RCC 7860 (cell line): ENCODE results near the gene EXOC4.
"Not testable (repeated sequence)": the region's sequence is repeated elsewhere in the genome, so short reads cannot be mapped to it uniquely, and the experiment has no call there.

ENCODE experiments used
- DNase-seq: peaks from one replicate; pipeline ENCODE4 v3.0.0-alpha.2; 2015; ENCODE audit warnings: low spot score
- FAIRE-seq: peaks from 2 replicates; lab custom pipeline; 2012; peaks lifted over from hg19 to GRCh38; lab: Jason Lieb, UNC

Gene EXOC4

GRCh38 chr7:133983685-133984419, 731.0 kb downstream of the EXOC4 start:
- FAIRE-seq = no peak
- DNase-seq = no peak

GRCh38 chr7:133985300-133985699, 732.4 kb downstream of the EXOC4 start:
- DNase-seq = no peak
- no peak for FAIRE-seq

- DNase-seq = no peak
- FAIRE-seq = no peak
Observed at GRCh38 chr7:133987582-133987981, 734.7 kb downstream of the EXOC4 start.

- no peak for FAIRE-seq
- DNase-seq = no peak
Observed at GRCh38 chr7:133993547-133993946, 740.7 kb downstream of the EXOC4 start.

GRCh38 chr7:133994100-133994499, 741.2 kb downstream of the EXOC4 start:
- DNase-seq, FAIRE-seq: not testable (repeated sequence)

GRCh38 chr7:133997463-133997862, 744.6 kb downstream of the EXOC4 start:
- DNase-seq = no peak
- no peak for FAIRE-seq

- DNase-seq (no peak), FAIRE-seq (no peak)
Observed at GRCh38 chr7:133999178-133999577, 746.3 kb downstream of the EXOC4 start.

- no peak for DNase-seq
- no peak for FAIRE-seq
Observed at GRCh38 chr7:134004829-134005505, 752.1 kb downstream of the EXOC4 start.

- DNase-seq = no peak
- no peak for FAIRE-seq
Observed at GRCh38 chr7:134009314-134010110, 756.6 kb downstream of the EXOC4 start.

- FAIRE-seq = no peak
- no peak for DNase-seq
Observed at GRCh38 chr7:134013249-134013648, 760.4 kb downstream of the EXOC4 start.

- no peak for FAIRE-seq
- no peak for DNase-seq
Observed at GRCh38 chr7:134014935-134015334, 762.1 kb downstream of the EXOC4 start.

GRCh38 chr7:134016223-134016941, 763.5 kb downstream of the EXOC4 start:
- DNase-seq (peak; percentile 18), FAIRE-seq (no peak)

- DNase-seq = no peak
- FAIRE-seq = no peak
Observed at GRCh38 chr7:134016942-134017303, 764.0 kb downstream of the EXOC4 start.

GRCh38 chr7:134018306-134018705, 765.4 kb downstream of the EXOC4 start:
- no peak for DNase-seq

GRCh38 chr7:134019251-134019650, 766.4 kb downstream of the EXOC4 start:
- DNase-seq (no peak), FAIRE-seq (no peak)

More at GRCh38 chr7:134018306-134018705, 765.4 kb downstream of the EXOC4 start:
- FAIRE-seq = no peak

- DNase-seq (no peak), FAIRE-seq (no peak)
Observed at GRCh38 chr7:134021836-134022235, 769.0 kb downstream of the EXOC4 start.

- DNase-seq = no peak
- FAIRE-seq = no peak
Observed at GRCh38 chr7:134022286-134022911, 769.5 kb downstream of the EXOC4 start.

GRCh38 chr7:134024739-134025138, 771.9 kb downstream of the EXOC4 start:
- FAIRE-seq (no peak), DNase-seq (no peak)

GRCh38 chr7:134028853-134029252, 776.0 kb downstream of the EXOC4 start:
- FAIRE-seq = no peak
- no peak for DNase-seq

- FAIRE-seq (no peak), DNase-seq (no peak)
Observed at GRCh38 chr7:134029743-134030142, 776.9 kb downstream of the EXOC4 start.

- FAIRE-seq = no peak
- no peak for DNase-seq
Observed at GRCh38 chr7:134030460-134030865, 777.6 kb downstream of the EXOC4 start.
